Caco-2 (cell line): Measurements from ENCODE around the gene EPHB2. TPM values are rescaled to one million over a fixed set of nuclear protein-coding genes. Genes with fewer than 3 reads are reported as not detected.
A peak's percentile ranks its signal among the peaks of the same experiment; 100 is the strongest.

Source experiments
- BruUV-seq: library from RNA; stranded (reverse); fragments of 400-500 nt; replicated peaks from 2 replicates; lab custom pipeline; 2021; lab: Mats Ljungman, UMichigan
- CTCF ChIA-PET: fragments of 300-600 bp; sonication (Branson Sonifier 250); formaldehyde crosslinking; loops from one replicate; lab custom pipeline; 2022; ENCODE audit warnings: antibody characterized with exemption; lab: Charles Lee
- POLR2A ChIA-PET: fragments of 300-600 bp; sonication (Branson Sonifier 250); formaldehyde crosslinking; loops from one replicate; lab custom pipeline; 2022; ENCODE audit warnings: antibody characterized with exemption; lab: Charles Lee
- DNase-seq, 2 experiments: peaks; one replicate each; pipeline versions ENCODE4 v3.0.0 to v3.0.0-alpha.2; 2020 to 2022
- H3K27me3 ChIP-seq: replicated peaks from 2 replicates; pipeline ENCODE4 v1.6.0; 2011; ENCODE audit warnings: low read length; ENCODE audit not compliant: control insufficient read depth, insufficient read depth
- H3K36me3 ChIP-seq: 2 replicates; pipeline ENCODE4 v1.5.1; 2011; ENCODE audit warnings: low read length; ENCODE audit not compliant: control insufficient read depth, insufficient read depth
- H3K4me1 ChIP-seq: fragments of 250-450 bp; sonication (Bioruptor Pico); 2 replicates; pipeline ENCODE4 v1.5.1; 2020; ENCODE audit warnings: mild to moderate bottlenecking
- H3K4me3 ChIP-seq: 2 replicates; pipeline ENCODE4 v1.5.1; 2011; ENCODE audit warnings: low read depth, mild to moderate bottlenecking, control low read depth, low read length
- H3K9me3 ChIP-seq: fragments of 250-450 bp; sonication (Bioruptor Pico); 2 replicates; pipeline ENCODE4 v1.5.1; 2020; ENCODE audit warnings: mild to moderate bottlenecking, moderate library complexity
- H3K27ac Mint-ChIP-seq: one replicate; pipeline ENCODE4 v1.8.0; 2022; ENCODE audit warnings: mixed read lengths; ENCODE audit not compliant: unreplicated experiment
- H3K27me3 Mint-ChIP-seq: one replicate; pipeline ENCODE4 v1.8.0; 2022; ENCODE audit warnings: mixed read lengths; ENCODE audit not compliant: insufficient read depth, unreplicated experiment
- H3K36me3 Mint-ChIP-seq: one replicate; pipeline ENCODE4 v1.8.0; 2022; ENCODE audit warnings: mild to moderate bottlenecking, mixed read lengths; ENCODE audit not compliant: insufficient read depth, unreplicated experiment
- H3K4me1 Mint-ChIP-seq: one replicate; pipeline ENCODE4 v1.8.0; 2022; ENCODE audit warnings: low read depth, mixed read lengths; ENCODE audit not compliant: unreplicated experiment
- H3K4me3 Mint-ChIP-seq: one replicate; pipeline ENCODE4 v1.8.0; 2022; ENCODE audit warnings: mild to moderate bottlenecking, moderate library complexity, mixed read lengths; ENCODE audit not compliant: unreplicated experiment
- H3K9me3 Mint-ChIP-seq: one replicate; pipeline ENCODE4 v1.8.0; 2022; ENCODE audit warnings: mixed read lengths; ENCODE audit not compliant: unreplicated experiment
- CTCF ChIP-seq, 2 experiments: fragments of 200-600 bp in 1 of 2; IDR thresholded peaks; 1 replicate in 1 of 2; 2 replicates in 1 of 2; pipeline versions ENCODE4 v1.5.1 to v1.8.0; 2011 to 2022; ENCODE audit warnings: antibody characterized with exemption in 1 of 2, control low read depth in 1 of 2, inconsistent platforms in 1 of 2, low read depth in 1 of 2, low read length in 1 of 2, mild to moderate bottlenecking in 1 of 2, moderate library complexity in 1 of 2; ENCODE audit not compliant: insufficient read depth in 1 of 2, severe bottlenecking in 1 of 2, unreplicated experiment in 1 of 2
- intact Hi-C: fragments of 100-400 bp; cut with micrococcal nuclease; formaldehyde crosslinking; loops from one replicate; pipeline ENCODE4 v1.10.0; 2022; ENCODE audit not compliant: unreplicated experiment
- total RNA-seq: library from RNA; stranded (reverse); gene quantifications from 2 replicates; pipeline ENCODE4 v1.2.3, GENCODE V29; 2022

The EPHB2 gene
- total RNA-seq, 1 experiment from 2014 or later: 30.1 TPM

GRCh38 chr1:22791831-22792347, 81.2 kb downstream of the EPHB2 start:
- POLR2A ChIA-PET: no interaction called here
- intact Hi-C loops: loop anchor here (1.0 to 5.0 kb wide), 3 partner anchors 42 to 90 kb away; no protein-coding TSS in a partner anchor
- DNase-seq: peak; percentile 45 to 62

GRCh38 chr1:22792396-22793160, 81.9 kb downstream of the EPHB2 start:
- DNase-seq: no peak
- BruUV-seq: no TSS peak
- Mint-ChIP-seq H3K9me3 (no peaks in the 10 kb centered on the region), H3K27ac (peak overlapping the region; percentile 3), H3K36me3 (peaks cover 10% of the 10 kb centered on the region), H3K4me1 (peaks cover 25% of the 10 kb centered on the region), H3K4me3 (no peak overlapping the region), H3K27me3 (no peaks in the 10 kb centered on the region)
- Histone ChIP-seq H3K9me3 (no peaks in the 10 kb centered on the region), H3K27me3 (no peaks in the 10 kb centered on the region), H3K36me3 (no peaks in the 10 kb centered on the region; the same call in 1 of the 2 replicates), H3K4me3 (no peak overlapping the region), H3K4me1 (peaks cover 16% of the 10 kb centered on the region; the same call in 1 of the 2 replicates)
- ChIA-PET POLR2A (no interaction called here), CTCF (interaction anchor here (1.0 to 1.1 kb wide), 2 partner anchors 34 to 52 kb away, joined by 3 read pairs; no protein-coding TSS in a partner anchor)
- intact Hi-C loops: loop anchor here (5.0 kb wide), 1 partner anchor 90 kb away; no protein-coding TSS in a partner anchor
- TF ChIP-seq CTCF (IDR thresholded peaks at IDR 0.05; ENCODE audit: insufficient read depth in 1 of 2, low read depth in 1 of 2, low read length in 1 of 2, severe bottlenecking in 1 of 2, unreplicated experiment in 1 of 2): no peak

More at GRCh38 chr1:22791831-22792347, 81.2 kb downstream of the EPHB2 start:
- no peaks in the 10 kb centered on the region for H3K27me3 Mint-ChIP-seq
- no TSS peak for BruUV-seq
- H3K36me3 ChIP-seq: no peaks in the 10 kb centered on the region; the same call in 1 of the 2 replicates
- H3K9me3 ChIP-seq: no peaks in the 10 kb centered on the region
- peaks cover 25% of the 10 kb centered on the region for H3K4me1 Mint-ChIP-seq
- H3K27ac Mint-ChIP-seq: peak overlapping the region; percentile 3
- no peaks in the 10 kb centered on the region for H3K27me3 ChIP-seq
- H3K4me3 Mint-ChIP-seq: no peak overlapping the region
- peaks cover 9% of the 10 kb centered on the region for H3K36me3 Mint-ChIP-seq
- H3K4me1 ChIP-seq: peaks cover 16% of the 10 kb centered on the region; the same call in 1 of the 2 replicates
- CTCF ChIA-PET: interaction anchor here (1.0 to 1.9 kb wide), 4 partner anchors 34 to 87 kb away, joined by 3 to 7 read pairs (median 4); no protein-coding TSS in a partner anchor
- no peak overlapping the region for H3K4me3 ChIP-seq
- no peaks in the 10 kb centered on the region for H3K9me3 Mint-ChIP-seq
- TF ChIP-seq CTCF (IDR thresholded peaks at IDR 0.05; ENCODE audit: insufficient read depth in 1 of 2, low read depth in 1 of 2, low read length in 1 of 2, severe bottlenecking in 1 of 2, unreplicated experiment in 1 of 2): no peak

DNA sequence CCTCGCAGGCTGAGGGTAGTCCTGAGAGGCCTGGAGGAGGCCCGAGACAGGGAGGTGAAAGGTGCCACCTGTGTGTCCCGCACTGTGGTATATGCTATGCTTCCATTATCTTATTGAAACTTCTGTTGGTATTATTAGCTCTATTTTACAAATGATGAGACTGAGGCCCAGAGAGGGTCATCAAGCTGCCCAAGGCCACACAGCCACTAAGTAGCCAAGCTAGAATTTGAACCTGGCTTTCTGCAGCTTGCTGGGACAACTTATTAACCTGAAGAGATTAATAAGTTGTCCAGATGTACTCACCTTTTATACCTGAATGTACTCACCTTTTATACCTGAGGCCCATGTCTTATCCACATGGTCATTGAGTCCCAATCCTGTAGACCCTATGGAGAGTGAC, 83.0 kb downstream of the EPHB2 start:
- CTCF ChIA-PET: no interaction called here
- H3K27me3 Mint-ChIP-seq: no peaks in the 10 kb centered on the region

More for the DNA sequence above, 83.0 kb downstream of the EPHB2 start:
- Histone ChIP-seq H3K4me1 (peaks cover 16% of the 10 kb centered on the region; the same call in 1 of the 2 replicates), H3K27me3 (no peaks in the 10 kb centered on the region), H3K9me3 (no peaks in the 10 kb centered on the region), H3K4me3 (no peak overlapping the region), H3K36me3 (no peaks in the 10 kb centered on the region)
- Mint-ChIP-seq H3K4me1 (peaks cover 25% of the 10 kb centered on the region), H3K36me3 (peaks cover 15% of the 10 kb centered on the region), H3K9me3 (no peaks in the 10 kb centered on the region), H3K4me3 (no peak overlapping the region), H3K27ac (no peak overlapping the region)
- no peak for DNase-seq
- intact Hi-C loops: loop anchor here (5.0 kb wide), 1 partner anchor 91 kb away; no protein-coding TSS in a partner anchor
- no peak for TF ChIP-seq CTCF (IDR thresholded peaks at IDR 0.05; ENCODE audit: insufficient read depth in 1 of 2, low read depth in 1 of 2, low read length in 1 of 2, severe bottlenecking in 1 of 2, unreplicated experiment in 1 of 2)
- BruUV-seq: no TSS peak
- POLR2A ChIA-PET: no interaction called here
